ENCODE measurements around the gene PDS5B. TPM values are rescaled to one million over a fixed set of nuclear protein-coding genes. Genes with fewer than 3 reads are reported as not detected.

The PDS5B gene
- total and polyA plus RNA-seq, 9 of the 15 experiments (the other 6 are each of a cell fraction or from before 2014, with no cell fraction given): 6.2 to 23.7 (median 13.1) TPM

DNA sequence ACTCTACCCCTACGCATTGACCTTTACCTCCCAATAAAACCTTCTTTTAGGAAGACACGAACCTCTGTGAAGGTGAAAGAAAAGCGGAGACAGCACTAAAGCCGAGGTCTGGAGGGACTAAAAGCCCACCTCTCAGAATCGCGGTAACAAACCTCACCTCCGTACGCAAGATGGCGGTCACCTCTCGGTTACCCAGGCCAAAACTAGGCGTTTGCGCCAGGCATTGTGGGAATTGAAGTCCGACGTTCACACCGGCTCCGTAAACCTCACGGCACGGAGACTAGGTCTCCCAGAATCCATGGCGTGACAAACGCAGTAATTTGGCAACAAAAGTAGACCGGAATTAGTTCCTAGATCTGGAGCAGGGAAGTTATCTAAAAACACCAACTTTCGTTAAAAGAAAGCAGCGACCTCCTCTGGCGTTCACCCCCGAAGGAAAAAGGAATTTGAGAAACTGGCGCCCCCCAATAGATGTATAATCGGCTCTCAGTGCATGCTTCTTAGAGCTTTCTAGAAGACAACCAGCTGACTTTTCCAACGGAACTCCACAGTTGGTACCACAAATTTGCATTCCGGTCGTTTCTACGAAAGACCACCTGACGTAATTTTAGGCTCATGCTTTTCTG, 47.5 kb upstream of the PDS5B start, which contains the start of gene N4BP2L2 (continued):
- TF ChIP-seq, protein P1, sequence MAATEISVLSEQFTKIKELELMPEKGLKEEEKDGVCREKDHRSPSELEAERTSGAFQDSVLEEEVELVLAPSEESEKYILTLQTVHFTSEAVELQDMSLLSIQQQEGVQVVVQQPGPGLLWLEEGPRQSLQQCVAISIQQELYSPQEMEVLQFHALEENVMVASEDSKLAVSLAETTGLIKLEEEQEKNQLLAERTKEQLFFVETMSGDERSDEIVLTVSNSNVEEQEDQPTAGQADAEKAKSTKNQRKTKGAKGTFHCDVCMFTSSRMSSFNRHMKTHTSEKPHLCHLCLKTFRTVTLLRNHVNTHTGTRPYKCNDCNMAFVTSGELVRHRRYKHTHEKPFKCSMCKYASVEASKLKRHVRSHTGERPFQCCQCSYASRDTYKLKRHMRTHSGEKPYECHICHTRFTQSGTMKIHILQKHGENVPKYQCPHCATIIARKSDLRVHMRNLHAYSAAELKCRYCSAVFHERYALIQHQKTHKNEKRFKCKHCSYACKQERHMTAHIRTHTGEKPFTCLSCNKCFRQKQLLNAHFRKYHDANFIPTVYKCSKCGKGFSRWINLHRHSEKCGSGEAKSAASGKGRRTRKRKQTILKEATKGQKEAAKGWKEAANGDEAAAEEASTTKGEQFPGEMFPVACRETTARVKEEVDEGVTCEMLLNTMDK (IDR thresholded peaks at IDR 0.05; ENCODE audit: borderline replicate concordance, insufficient read depth, low read depth, low read length, poor library complexity, severe bottlenecking): no peak
- TF ChIP-seq KLF16 (IDR thresholded peaks at IDR 0.05) (no peak), ZNF143 (CRISPR knock-in tag; IDR thresholded peaks at IDR 0.05) (peak; percentile 91), CEBPB (tag; IDR thresholded peaks at IDR 0.05) (peak; percentile 71), ZNF699 (CRISPR knock-in tag; IDR thresholded peaks at IDR 0.05; ENCODE audit: insufficient replicate concordance) (no peak), RAD21 (CRISPR knock-in tag; conservative IDR thresholded peaks at IDR 0.05 in 1 of 2, IDR thresholded peaks at IDR 0.05 in 1 of 2) (peak; percentile 20 to 51; a peak in 3 of 4 replicates), BCOR (IDR thresholded peaks at IDR 0.05) (no peak)
- TF ChIP-seq, protein P2, sequence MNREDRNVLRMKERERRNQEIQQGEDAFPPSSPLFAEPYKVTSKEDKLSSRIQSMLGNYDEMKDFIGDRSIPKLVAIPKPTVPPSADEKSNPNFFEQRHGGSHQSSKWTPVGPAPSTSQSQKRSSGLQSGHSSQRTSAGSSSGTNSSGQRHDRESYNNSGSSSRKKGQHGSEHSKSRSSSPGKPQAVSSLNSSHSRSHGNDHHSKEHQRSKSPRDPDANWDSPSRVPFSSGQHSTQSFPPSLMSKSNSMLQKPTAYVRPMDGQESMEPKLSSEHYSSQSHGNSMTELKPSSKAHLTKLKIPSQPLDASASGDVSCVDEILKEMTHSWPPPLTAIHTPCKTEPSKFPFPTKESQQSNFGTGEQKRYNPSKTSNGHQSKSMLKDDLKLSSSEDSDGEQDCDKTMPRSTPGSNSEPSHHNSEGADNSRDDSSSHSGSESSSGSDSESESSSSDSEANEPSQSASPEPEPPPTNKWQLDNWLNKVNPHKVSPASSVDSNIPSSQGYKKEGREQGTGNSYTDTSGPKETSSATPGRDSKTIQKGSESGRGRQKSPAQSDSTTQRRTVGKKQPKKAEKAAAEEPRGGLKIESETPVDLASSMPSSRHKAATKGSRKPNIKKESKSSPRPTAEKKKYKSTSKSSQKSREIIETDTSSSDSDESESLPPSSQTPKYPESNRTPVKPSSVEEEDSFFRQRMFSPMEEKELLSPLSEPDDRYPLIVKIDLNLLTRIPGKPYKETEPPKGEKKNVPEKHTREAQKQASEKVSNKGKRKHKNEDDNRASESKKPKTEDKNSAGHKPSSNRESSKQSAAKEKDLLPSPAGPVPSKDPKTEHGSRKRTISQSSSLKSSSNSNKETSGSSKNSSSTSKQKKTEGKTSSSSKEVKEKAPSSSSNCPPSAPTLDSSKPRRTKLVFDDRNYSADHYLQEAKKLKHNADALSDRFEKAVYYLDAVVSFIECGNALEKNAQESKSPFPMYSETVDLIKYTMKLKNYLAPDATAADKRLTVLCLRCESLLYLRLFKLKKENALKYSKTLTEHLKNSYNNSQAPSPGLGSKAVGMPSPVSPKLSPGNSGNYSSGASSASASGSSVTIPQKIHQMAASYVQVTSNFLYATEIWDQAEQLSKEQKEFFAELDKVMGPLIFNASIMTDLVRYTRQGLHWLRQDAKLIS (CRISPR knock-in tag; IDR thresholded peaks at IDR 0.05): 0 out of 2 replicates have a peak, but pooled peaks have one; percentile 57
- TF ChIP-seq, protein P3, sequence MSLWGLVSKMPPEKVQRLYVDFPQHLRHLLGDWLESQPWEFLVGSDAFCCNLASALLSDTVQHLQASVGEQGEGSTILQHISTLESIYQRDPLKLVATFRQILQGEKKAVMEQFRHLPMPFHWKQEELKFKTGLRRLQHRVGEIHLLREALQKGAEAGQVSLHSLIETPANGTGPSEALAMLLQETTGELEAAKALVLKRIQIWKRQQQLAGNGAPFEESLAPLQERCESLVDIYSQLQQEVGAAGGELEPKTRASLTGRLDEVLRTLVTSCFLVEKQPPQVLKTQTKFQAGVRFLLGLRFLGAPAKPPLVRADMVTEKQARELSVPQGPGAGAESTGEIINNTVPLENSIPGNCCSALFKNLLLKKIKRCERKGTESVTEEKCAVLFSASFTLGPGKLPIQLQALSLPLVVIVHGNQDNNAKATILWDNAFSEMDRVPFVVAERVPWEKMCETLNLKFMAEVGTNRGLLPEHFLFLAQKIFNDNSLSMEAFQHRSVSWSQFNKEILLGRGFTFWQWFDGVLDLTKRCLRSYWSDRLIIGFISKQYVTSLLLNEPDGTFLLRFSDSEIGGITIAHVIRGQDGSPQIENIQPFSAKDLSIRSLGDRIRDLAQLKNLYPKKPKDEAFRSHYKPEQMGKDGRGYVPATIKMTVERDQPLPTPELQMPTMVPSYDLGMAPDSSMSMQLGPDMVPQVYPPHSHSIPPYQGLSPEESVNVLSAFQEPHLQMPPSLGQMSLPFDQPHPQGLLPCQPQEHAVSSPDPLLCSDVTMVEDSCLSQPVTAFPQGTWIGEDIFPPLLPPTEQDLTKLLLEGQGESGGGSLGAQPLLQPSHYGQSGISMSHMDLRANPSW (CRISPR knock-in tag; IDR thresholded peaks at IDR 0.05): no peak
- TF ChIP-seq, protein P4, sequence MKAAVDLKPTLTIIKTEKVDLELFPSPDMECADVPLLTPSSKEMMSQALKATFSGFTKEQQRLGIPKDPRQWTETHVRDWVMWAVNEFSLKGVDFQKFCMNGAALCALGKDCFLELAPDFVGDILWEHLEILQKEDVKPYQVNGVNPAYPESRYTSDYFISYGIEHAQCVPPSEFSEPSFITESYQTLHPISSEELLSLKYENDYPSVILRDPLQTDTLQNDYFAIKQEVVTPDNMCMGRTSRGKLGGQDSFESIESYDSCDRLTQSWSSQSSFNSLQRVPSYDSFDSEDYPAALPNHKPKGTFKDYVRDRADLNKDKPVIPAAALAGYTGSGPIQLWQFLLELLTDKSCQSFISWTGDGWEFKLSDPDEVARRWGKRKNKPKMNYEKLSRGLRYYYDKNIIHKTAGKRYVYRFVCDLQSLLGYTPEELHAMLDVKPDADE (conservative IDR thresholded peaks at IDR 0.05; ENCODE audit: control insufficient read depth, low read depth, low read length): no peak
- TF ChIP-seq, protein P5, sequence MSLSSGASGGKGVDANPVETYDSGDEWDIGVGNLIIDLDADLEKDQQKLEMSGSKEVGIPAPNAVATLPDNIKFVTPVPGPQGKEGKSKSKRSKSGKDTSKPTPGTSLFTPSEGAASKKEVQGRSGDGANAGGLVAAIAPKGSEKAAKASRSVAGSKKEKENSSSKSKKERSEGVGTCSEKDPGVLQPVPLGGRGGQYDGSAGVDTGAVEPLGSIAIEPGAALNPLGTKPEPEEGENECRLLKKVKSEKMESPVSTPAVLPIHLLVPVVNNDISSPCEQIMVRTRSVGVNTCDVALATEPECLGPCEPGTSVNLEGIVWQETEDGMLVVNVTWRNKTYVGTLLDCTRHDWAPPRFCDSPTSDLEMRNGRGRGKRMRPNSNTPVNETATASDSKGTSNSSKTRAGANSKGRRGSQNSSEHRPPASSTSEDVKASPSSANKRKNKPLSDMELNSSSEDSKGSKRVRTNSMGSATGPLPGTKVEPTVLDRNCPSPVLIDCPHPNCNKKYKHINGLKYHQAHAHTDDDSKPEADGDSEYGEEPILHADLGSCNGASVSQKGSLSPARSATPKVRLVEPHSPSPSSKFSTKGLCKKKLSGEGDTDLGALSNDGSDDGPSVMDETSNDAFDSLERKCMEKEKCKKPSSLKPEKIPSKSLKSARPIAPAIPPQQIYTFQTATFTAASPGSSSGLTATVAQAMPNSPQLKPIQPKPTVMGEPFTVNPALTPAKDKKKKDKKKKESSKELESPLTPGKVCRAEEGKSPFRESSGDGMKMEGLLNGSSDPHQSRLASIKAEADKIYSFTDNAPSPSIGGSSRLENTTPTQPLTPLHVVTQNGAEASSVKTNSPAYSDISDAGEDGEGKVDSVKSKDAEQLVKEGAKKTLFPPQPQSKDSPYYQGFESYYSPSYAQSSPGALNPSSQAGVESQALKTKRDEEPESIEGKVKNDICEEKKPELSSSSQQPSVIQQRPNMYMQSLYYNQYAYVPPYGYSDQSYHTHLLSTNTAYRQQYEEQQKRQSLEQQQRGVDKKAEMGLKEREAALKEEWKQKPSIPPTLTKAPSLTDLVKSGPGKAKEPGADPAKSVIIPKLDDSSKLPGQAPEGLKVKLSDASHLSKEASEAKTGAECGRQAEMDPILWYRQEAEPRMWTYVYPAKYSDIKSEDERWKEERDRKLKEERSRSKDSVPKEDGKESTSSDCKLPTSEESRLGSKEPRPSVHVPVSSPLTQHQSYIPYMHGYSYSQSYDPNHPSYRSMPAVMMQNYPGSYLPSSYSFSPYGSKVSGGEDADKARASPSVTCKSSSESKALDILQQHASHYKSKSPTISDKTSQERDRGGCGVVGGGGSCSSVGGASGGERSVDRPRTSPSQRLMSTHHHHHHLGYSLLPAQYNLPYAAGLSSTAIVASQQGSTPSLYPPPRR (CRISPR knock-in tag; IDR thresholded peaks at IDR 0.05; ENCODE audit: borderline replicate concordance): no peak
